ENCODE measurements around the gene MGST2. TPM values are rescaled to one million over a fixed set of nuclear protein-coding genes. Genes with fewer than 3 reads are reported as not detected.
"Not testable (repeated sequence)": the region's sequence is repeated elsewhere in the genome, so short reads cannot be mapped to it uniquely, and the experiment has no call there.

MGST2 gene
- total RNA-seq (2014; rRNA removed; shearing (Covaris generic)): 17.0 and 31.8 TPM in 2 replicates

- Histone ChIP-seq H3K27me3 (ENCODE audit: control insufficient read depth, insufficient read depth, low read length) (no peaks in the 10 kb centered on the region), H3K4me3 (ENCODE audit: insufficient read depth, low read depth, low read length) (peak within 1 kb of the TSS; percentile 51), H3K36me3 (replicated peaks; ENCODE audit: control insufficient read depth, insufficient read depth, low read length) (no peaks in the 10 kb centered on the region)
- peak; percentile 59 for DNase-seq
Observed at GRCh38 chr4:139665690-139666529, at the start of gene MGST2. MGST2 (plus strand) TSS chr4:139665819; CDS start chr4:139666020, 201 bp downstream.

GRCh38 chr4:139617702-139618490, 47.7 kb upstream of the MGST2 start:
- Histone ChIP-seq H3K27me3 (ENCODE audit: control insufficient read depth, insufficient read depth, low read length) (peaks cover 6% of the 10 kb centered on the region), H3K36me3 (replicated peaks; ENCODE audit: control insufficient read depth, insufficient read depth, low read length) (no peaks in the 10 kb centered on the region), H3K4me3 (ENCODE audit: insufficient read depth, low read depth, low read length) (no peak overlapping the region)
- DNase-seq: no peak

GRCh38 chr4:139619644-139620043, 46.0 kb upstream of the MGST2 start:
- H3K27me3 ChIP-seq (ENCODE audit: control insufficient read depth, insufficient read depth, low read length): peaks cover 19% of the 10 kb centered on the region
- no peak for DNase-seq
- no peaks in the 10 kb centered on the region for H3K36me3 ChIP-seq (replicated peaks; ENCODE audit: control insufficient read depth, insufficient read depth, low read length)
- no peak overlapping the region for H3K4me3 ChIP-seq (ENCODE audit: insufficient read depth, low read depth, low read length)

GRCh38 chr4:139622901-139623381, 42.7 kb upstream of the MGST2 start:
- peaks cover 46% of the 10 kb centered on the region for H3K27me3 ChIP-seq (ENCODE audit: control insufficient read depth, insufficient read depth, low read length)
- H3K36me3 ChIP-seq (replicated peaks; ENCODE audit: control insufficient read depth, insufficient read depth, low read length): no peaks in the 10 kb centered on the region
- no peak for DNase-seq
- H3K4me3 ChIP-seq (ENCODE audit: insufficient read depth, low read depth, low read length): no peak overlapping the region

GRCh38 chr4:139624441-139625092, 41.1 kb upstream of the MGST2 start:
- DNase-seq: no peak
- Histone ChIP-seq H3K36me3 (replicated peaks; ENCODE audit: control insufficient read depth, insufficient read depth, low read length) (no peaks in the 10 kb centered on the region), H3K27me3 (ENCODE audit: control insufficient read depth, insufficient read depth, low read length) (peaks cover 48% of the 10 kb centered on the region), H3K4me3 (ENCODE audit: insufficient read depth, low read depth, low read length) (no peak overlapping the region)

- Histone ChIP-seq H3K4me3 (ENCODE audit: insufficient read depth, low read depth, low read length) (no peak overlapping the region), H3K27me3 (ENCODE audit: control insufficient read depth, insufficient read depth, low read length) (peaks cover 53% of the 10 kb centered on the region)
- no peak for DNase-seq
Observed at GRCh38 chr4:139625093-139625455, 40.5 kb upstream of the MGST2 start.

GRCh38 chr4:139625482-139625881, 40.1 kb upstream of the MGST2 start:
- Histone ChIP-seq H3K36me3 (replicated peaks; ENCODE audit: control insufficient read depth, insufficient read depth, low read length) (no peaks in the 10 kb centered on the region), H3K4me3 (ENCODE audit: insufficient read depth, low read depth, low read length) (no peak overlapping the region), H3K27me3 (ENCODE audit: control insufficient read depth, insufficient read depth, low read length) (peaks cover 53% of the 10 kb centered on the region)
- no peak for DNase-seq

More at GRCh38 chr4:139625093-139625455, 40.5 kb upstream of the MGST2 start:
- H3K36me3 ChIP-seq (replicated peaks; ENCODE audit: control insufficient read depth, insufficient read depth, low read length): no peaks in the 10 kb centered on the region

GRCh38 chr4:139628184-139629012, 37.2 kb upstream of the MGST2 start:
- Histone ChIP-seq H3K27me3 (ENCODE audit: control insufficient read depth, insufficient read depth, low read length) (peaks cover 48% of the 10 kb centered on the region), H3K36me3 (replicated peaks; ENCODE audit: control insufficient read depth, insufficient read depth, low read length) (no peaks in the 10 kb centered on the region), H3K4me3 (ENCODE audit: insufficient read depth, low read depth, low read length) (no peak overlapping the region)
- peak; percentile 13 for DNase-seq

GRCh38 chr4:139629436-139630125, 36.0 kb upstream of the MGST2 start:
- DNase-seq: no peak
- no peaks in the 10 kb centered on the region for H3K36me3 ChIP-seq (replicated peaks; ENCODE audit: control insufficient read depth, insufficient read depth, low read length)
- H3K27me3 ChIP-seq (ENCODE audit: control insufficient read depth, insufficient read depth, low read length): peaks cover 43% of the 10 kb centered on the region
- no peak overlapping the region for H3K4me3 ChIP-seq (ENCODE audit: insufficient read depth, low read depth, low read length)

GRCh38 chr4:139630126-139630495, 35.5 kb upstream of the MGST2 start:
- peaks cover 38% of the 10 kb centered on the region for H3K27me3 ChIP-seq (ENCODE audit: control insufficient read depth, insufficient read depth, low read length)
- no peak for DNase-seq
- H3K36me3 ChIP-seq (replicated peaks; ENCODE audit: control insufficient read depth, insufficient read depth, low read length): no peaks in the 10 kb centered on the region
- no peak overlapping the region for H3K4me3 ChIP-seq (ENCODE audit: insufficient read depth, low read depth, low read length)

- peaks cover 29% of the 10 kb centered on the region for H3K27me3 ChIP-seq (ENCODE audit: control insufficient read depth, insufficient read depth, low read length)
- DNase-seq: no peak
- no peak overlapping the region for H3K4me3 ChIP-seq (ENCODE audit: insufficient read depth, low read depth, low read length)
- no peaks in the 10 kb centered on the region for H3K36me3 ChIP-seq (replicated peaks; ENCODE audit: control insufficient read depth, insufficient read depth, low read length)
Observed at GRCh38 chr4:139630991-139631390, 34.6 kb upstream of the MGST2 start.

- no peak for DNase-seq
- no peak overlapping the region for H3K4me3 ChIP-seq (ENCODE audit: insufficient read depth, low read depth, low read length)
- H3K36me3 ChIP-seq (replicated peaks; ENCODE audit: control insufficient read depth, insufficient read depth, low read length): no peaks in the 10 kb centered on the region
- H3K27me3 ChIP-seq (ENCODE audit: control insufficient read depth, insufficient read depth, low read length): peaks cover 23% of the 10 kb centered on the region
Observed at GRCh38 chr4:139631791-139632190, 33.8 kb upstream of the MGST2 start.

- not testable (repeated sequence) for DNase-seq; H3K36me3 ChIP-seq (replicated peaks; ENCODE audit: control insufficient read depth, insufficient read depth, low read length); H3K4me3 ChIP-seq (ENCODE audit: insufficient read depth, low read depth, low read length)
- peaks cover 18% of the 10 kb centered on the region for H3K27me3 ChIP-seq (ENCODE audit: control insufficient read depth, insufficient read depth, low read length)
Observed at GRCh38 chr4:139632739-139633138, 32.9 kb upstream of the MGST2 start.
